ENCODE measurements around the gene NAT8L. TPM values are rescaled to one million over a fixed set of nuclear protein-coding genes. Genes with fewer than 3 reads are reported as not detected.

NAT8L gene
- total RNA-seq, 1 experiment from 2014 or later: 9.2 TPM

- TF ChIP-seq POLR2AphosphoS5 (IDR thresholded peaks at IDR 0.05; ENCODE audit: low read depth, low read length) (no peak), ELF1 (IDR thresholded peaks at IDR 0.05; ENCODE audit: borderline replicate concordance, low read depth) (no peak), ATF3 (IDR thresholded peaks at IDR 0.05) (no peak)
Observed at GRCh38 chr4:2068198-2068470, 9.0 kb downstream of the NAT8L start (continued).

- DNase-seq (ENCODE audit: low read depth, low spot score) (no peak), ATAC-seq (no peak)
- no peak overlapping the region for H3K9ac ChIP-seq (ENCODE audit: low read length)
- ChIA-PET RAD21 (ENCODE audit: low non-redundant PET in 1 of 2, low total read pairs in 2 of 2, uncharacterized antibody in 2 of 2, unreplicated experiment in 2 of 2) (no interaction called here), POLR2A (no interaction called here), CTCF (no interaction called here)
- no peaks in the 10 kb centered on the region for H3K9me2 ChIP-seq (ENCODE audit: insufficient read depth)
- H2AFZ ChIP-seq (ENCODE audit: low read depth, low read length, poor library complexity, severe bottlenecking): no peak overlapping the region
- no peak overlapping the region for H3K27ac ChIP-seq (ENCODE audit: low read depth, low read length)
- H3K9me3 ChIP-seq (ENCODE audit: control insufficient read depth in 1 of 2, insufficient read depth in 1 of 2, low read depth in 1 of 2, low read length in 2 of 2): no peaks in the 10 kb centered on the region
- H4K20me1 ChIP-seq (ENCODE audit: insufficient read depth): no peaks in the 10 kb centered on the region
- H3K4me3 ChIP-seq (replicated peaks in 1 of 2; ENCODE audit: low read depth in 1 of 2, low read length in 2 of 2): no peak overlapping the region
- H3K27me3 ChIP-seq (ENCODE audit: insufficient read depth, low read length): no peaks in the 10 kb centered on the region
- TF ChIP-seq TCF7L2 (IDR thresholded peaks at IDR 0.05; ENCODE audit: borderline replicate concordance, extremely low read depth, insufficient read depth, insufficient read length) (no peak), ZFX (IDR thresholded peaks at IDR 0.05) (no peak), CEBPB (IDR thresholded peaks at IDR 0.05; ENCODE audit: low read depth) (no peak), ZBTB33 (IDR thresholded peaks at IDR 0.05; ENCODE audit: extremely low read depth, insufficient replicate concordance, low read length) (no peak), EGR1 (IDR thresholded peaks at IDR 0.05; ENCODE audit: low read depth) (no peak), REST (IDR thresholded peaks at IDR 0.05; ENCODE audit: low read depth) (no peak)
- H3K36me3 ChIP-seq (ENCODE audit: control insufficient read depth in 1 of 2, insufficient read depth in 2 of 2, low read length in 2 of 2): no peaks in the 10 kb centered on the region
- no TSS peak for BruUV-seq (replicated peaks)
- no peak overlapping the region for H3K4me2 ChIP-seq (ENCODE audit: low read length)
- intact Hi-C loops (cut with micrococcal nuclease): no loop called here
- peaks cover 8 to 25% of the 10 kb centered on the region in 2 experiments; a peak in 3 of 4 replicates for H3K4me1 ChIP-seq (ENCODE audit: control insufficient read depth in 1 of 2, insufficient read depth in 2 of 2, low read length in 2 of 2)
- H3K79me2 ChIP-seq (ENCODE audit: insufficient read depth, low read length): no peaks in the 10 kb centered on the region
Observed at GRCh38 chr4:2068566-2068965, 9.4 kb downstream of the NAT8L start.
